Effector CD8-positive, alpha-beta T cell (primary cell): Measurements from ENCODE around the gene ALOX12B.
"Not testable (repeated sequence)": the region's sequence is repeated elsewhere in the genome, so short reads cannot be mapped to it uniquely, and the experiment has no call there.

Experiments
- DNase-seq: peaks from one replicate; lab custom pipeline; 2025; lab: John Stamatoyannopoulos, UW

Gene ALOX12B

DNA sequence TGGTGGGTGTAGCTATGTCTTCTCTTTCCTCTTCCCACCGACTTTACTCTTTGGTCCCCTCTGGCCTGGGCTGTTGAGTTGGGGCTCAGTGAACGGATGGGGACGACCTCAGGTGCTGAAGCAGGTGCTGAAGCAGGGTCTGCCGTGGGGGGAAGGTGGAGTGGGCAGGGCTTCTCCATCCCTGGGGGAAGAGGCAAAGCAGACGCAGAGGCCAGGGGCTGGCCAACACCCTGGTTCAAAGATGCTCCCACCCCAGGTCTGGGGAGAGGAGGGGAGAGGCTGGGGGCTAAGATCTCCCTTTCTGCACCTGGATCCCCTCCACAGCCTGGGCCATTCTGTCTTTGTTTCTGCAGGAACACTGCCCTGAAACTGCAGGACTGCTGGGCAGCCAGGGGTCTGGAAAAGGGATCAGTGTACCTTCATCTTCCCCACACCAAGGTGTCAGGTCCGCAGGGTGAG, 22.9 kb downstream of the ALOX12B start:
- DNase-seq: no peak

DNA sequence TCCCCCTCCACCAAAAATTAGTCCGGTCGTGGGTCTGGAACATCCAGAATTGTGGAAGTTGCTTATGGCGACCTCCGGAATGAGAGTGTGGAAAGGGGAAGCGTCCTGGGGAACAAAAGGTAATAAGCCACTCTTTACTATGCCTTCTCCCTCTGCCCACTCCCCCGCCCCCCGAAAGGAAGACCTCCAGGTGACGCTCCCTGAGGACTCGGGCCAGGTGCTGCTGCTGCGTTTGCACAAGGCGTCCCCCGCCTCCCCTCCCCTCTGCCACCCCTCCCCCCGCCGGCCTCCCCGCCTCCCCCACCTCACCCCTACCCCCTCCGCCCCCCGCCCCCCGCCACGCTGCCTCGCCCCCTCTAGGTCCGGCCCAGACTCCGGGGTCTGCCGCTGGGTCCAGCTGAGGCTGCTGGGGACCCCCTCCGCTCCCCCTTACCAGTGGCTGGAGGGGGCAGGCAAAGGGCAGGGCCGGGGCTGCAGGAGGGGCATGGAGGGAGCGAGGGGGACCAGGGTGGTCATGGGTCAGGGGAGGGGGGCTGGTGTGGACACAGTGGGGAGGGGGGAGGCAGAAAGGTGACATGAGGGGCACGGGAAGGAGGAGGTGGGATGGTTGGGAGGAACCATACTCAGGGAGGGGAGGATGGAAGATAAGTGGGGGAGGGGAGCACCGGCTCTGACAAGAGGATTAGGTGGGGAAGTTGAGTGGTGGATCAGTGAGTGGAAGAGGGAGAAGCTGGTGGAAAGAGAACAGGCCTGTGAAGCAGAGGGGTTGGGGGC, 23.6 kb downstream of the ALOX12B start:
- no peak for DNase-seq

GRCh38 chr17:8062807-8063483, 24.6 kb downstream of the ALOX12B start:
- no peak for DNase-seq

GRCh38 chr17:8062435-8062806, 25.1 kb downstream of the ALOX12B start:
- DNase-seq: no peak

- not testable (repeated sequence) for DNase-seq
These were observed 25.7 kb downstream of the ALOX12B start for GRCh38 chr17:8061851-8062250.

DNA sequence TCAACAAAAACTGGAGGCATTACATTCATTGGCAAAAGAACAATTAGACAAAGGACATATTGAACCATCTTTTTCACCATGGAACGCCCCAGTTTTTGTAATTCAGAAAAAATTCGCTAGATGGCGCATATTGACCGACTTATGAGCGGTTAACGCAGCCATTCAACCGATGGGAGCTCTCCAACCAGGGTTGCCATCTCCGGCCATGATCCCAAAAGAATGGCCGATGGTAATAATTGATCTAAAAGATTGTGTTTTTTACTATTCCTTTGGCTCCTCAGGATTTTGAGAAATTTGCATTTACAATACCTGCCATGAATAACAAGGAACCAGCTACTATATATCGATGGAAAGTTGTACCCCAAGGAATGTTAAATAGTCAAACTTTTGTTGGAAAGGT, 27.2 kb downstream of the ALOX12B start:
- peak; percentile 24 for DNase-seq

DNA sequence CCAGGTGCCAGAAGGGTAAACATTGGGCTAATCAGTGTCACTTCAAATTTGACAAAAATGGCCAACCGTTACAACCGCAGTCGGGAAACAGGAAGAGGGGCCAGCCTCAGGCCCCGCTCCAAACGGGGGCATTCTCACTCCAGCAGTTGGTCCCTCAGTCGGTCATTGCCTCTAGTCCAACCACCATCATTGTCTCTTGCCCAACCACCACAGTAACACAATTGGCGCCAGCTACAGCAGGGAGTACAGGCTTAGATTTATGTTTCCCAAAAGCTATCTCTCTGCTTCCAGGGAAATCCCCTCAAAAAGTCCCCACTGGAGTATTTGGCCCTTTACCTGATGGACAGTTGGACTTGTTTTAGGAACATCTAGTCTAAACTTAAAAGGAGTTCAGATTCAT, 28.4 kb downstream of the ALOX12B start:
- no peak for DNase-seq

DNA sequence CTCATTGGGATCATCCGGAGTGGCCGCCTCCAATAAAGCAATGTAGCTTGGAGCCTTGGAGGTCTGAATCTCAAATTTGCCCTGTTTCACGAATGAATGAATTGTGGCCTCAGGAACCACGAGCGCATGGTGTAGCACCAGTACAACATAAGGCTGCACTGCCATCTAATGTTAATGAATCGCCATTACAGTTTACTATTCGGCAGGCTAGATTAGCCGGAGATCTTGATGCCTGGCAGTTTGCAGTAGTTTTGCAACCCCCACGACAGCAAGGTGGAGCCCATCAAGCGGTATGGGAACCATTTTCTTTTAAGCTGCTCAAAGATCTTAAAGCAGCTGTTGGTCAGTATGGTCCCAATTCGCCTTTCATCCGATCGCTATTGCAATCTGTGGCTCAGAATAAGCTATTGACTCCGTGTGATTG, 29.8 kb downstream of the ALOX12B start:
- no peak for DNase-seq

DNA sequence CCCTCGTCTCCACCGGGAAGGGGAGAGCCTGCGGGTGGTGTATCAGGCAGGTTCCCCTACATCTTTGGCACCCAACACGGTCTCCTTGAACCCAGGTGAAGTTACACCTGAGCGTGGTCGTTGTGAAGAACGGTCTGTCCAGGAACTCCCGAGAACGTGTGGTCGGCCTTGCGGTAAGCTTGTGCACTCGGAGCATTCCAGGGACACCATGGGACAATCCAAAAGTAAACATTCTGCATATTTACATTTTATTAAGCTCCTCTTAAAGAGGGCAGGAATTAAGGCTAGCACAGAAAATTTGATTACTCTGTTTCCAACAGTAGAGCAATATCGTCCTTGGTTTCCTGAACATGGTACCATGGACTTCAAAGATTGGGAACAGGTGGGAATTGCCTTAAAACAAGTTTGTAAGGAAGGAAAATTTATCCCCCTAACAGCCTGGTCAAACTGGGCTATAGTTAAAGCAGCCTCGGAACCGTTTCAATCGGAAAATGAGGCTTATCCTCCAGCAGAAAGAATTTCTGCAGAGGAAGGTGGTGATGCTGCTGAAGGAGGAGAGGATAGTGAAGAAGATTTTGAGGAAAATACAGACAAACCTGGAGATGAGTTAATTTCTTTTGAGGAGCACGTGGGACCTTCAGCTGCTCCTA, 30.4 kb downstream of the ALOX12B start:
- no peak for DNase-seq

DNA sequence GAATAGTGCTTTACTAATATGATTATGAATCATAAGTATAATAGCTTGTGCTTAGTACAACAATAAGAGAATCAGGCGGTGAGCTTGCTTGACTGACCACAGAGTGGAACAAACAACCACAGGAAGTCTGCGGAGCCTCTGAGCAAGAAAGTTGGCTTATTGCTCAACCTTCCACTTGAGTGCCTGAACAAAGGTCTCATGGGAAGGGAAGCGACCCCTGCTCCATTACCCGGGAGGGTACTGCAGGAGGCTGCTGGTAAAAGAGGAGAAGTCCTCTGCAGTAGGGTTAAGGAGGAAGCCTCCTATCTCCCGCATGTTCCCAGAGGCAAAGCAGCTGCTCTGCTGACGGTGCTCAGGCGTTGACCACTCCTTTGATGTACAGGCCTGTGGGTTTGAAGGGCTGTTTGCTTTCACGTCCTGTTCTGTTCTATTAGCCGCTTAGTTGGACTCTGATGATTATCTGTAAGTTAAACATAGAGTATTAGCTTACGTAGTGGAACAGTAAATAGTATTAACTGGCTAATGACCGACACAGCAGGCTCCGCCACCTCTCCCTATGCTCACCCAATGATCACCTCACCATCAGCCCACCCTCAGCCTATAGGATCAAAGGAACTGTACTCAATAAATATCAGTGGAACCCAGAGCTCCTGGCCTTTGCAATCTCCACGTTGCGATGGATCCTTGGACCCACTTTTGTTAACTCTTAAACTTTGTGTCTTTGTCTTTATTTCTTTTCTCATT, 31.1 kb downstream of the ALOX12B start:
- no peak for DNase-seq

GRCh38 chr17:8055851-8056231, 31.7 kb downstream of the ALOX12B start:
- no peak for DNase-seq

DNA sequence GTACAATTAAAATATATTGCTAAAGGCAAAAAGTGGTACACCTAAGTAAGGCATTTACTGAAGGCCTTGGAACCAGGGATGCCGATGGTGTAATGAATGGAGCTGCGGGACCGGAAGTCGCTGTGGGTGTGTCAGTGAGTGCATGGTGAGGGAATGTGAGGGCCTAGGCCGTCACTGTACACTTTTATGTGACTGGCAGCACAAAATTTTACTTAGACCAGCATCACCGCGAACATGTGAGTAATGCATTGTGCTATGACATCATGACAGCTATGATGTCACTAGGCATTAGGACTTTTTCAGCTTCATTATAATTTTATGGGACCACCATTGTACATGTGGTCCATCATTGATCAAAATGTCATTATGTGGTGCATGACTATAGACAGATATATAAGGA, 33.9 kb downstream of the ALOX12B start:
- DNase-seq: no peak

GRCh38 chr17:8052256-8053252, 35.0 kb downstream of the ALOX12B start:
- DNase-seq: no peak

DNA sequence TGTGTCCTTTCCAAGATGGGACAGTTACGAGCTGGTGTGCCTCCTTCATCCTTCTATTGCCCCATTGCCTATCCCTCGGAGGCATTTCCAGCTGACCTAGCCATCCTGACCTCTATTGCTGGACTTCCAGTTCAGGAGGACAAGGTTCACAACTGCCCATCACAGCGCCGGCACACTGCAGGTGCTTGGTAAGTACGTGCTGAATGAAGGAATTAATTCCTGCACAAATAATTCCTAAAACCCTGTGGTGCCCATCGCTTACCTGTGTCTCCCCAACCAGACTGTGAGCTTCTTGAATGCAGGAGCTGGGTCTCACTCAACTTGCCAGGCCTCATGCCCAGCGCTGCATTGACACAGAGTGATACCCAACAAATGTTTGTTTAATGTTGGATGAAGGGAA, 35.7 kb downstream of the ALOX12B start:
- no peak for DNase-seq

GRCh38 chr17:8048736-8049135, 38.8 kb downstream of the ALOX12B start:
- no peak for DNase-seq

DNA sequence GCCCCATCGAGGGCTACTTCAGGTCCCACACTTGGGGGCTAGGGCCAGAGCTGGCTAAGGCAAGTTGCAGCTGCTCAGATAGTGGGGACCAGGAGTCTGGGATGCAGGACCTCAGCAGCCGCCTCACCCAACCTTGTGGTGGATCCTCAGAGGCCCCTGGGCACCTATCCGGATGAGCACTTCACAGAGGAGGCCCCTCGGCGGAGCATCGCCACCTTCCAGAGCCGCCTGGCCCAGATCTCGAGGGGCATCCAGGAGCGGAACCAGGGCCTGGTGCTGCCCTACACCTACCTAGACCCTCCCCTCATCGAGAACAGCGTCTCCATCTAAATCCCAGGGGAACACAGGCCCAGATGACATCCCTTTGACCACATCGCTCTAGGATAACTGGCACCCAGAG, 39.3 kb downstream of the ALOX12B start:
- DNase-seq: no peak

DNA sequence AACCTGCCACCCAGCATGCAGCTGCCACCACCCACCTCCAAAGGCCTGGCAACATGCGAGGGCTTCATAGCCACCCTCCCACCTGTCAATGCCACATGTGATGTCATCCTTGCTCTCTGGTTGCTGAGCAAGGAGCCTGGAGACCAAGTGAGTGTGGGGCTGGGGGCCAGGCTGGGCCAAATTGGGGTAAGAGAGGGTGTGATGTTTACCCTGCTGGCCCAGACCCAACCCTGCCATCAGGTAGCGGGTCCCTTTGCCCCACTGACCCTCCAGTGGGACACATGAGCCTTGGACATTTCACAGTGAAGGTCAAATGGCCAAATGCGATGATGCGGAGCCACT, 39.8 kb downstream of the ALOX12B start:
- no peak for DNase-seq

- DNase-seq: no peak
These were observed 40.4 kb downstream of the ALOX12B start for GRCh38 chr17:8046929-8047768.

DNA sequence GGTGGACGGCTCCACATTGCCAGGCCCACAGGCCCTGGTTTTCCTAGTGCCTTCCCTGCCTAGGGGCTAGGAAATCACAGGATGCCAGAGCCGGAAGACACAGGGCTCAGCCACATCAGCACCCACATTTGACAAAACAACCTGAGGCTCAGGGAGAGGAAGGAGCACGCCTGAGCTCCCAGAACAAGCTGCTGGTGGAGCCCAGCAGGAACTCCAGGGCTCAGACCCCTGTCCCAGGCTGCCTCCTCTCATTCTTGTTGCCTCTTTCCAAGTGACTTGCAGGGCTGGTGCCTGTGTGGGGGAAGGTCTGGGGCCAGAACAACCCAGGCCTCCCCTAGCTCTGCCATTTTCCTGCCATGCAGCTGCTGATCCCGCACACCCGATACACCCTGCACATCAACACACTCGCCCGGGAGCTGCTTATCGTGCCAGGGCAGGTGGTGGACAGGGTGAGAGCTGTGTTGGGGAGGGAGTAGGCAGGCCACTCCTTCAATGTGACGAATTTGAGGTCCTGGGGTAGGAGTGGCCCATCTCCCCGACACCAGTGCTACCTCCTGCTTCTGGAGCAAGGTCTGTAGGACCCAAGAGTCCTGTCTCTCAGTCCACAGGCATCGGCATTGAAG, 41.1 kb downstream of the ALOX12B start:
- DNase-seq: no peak
